ENCODE data around the gene DIPK2B.

Gene DIPK2B

DNA sequence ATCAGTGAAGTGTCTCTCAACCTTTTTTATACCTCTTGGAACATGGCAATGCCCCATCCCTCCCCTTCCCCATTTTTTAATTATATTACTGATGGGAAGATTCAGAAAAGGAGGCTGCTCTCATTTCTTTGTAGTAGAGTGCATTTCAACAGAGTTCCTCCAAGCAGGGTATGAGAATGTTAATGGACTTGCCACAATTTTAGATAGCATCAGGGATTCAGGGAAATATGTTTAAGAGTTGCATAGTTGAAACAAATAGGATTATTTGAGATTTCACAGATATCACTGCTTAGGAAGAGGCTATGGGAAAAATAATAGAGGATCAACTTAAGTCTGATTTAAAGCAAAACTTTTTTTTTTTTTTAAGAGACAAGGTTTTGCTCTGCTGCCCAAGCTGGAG lies 46.2 kb downstream of the DIPK2B start:
- DNase-seq: no peak

DNA sequence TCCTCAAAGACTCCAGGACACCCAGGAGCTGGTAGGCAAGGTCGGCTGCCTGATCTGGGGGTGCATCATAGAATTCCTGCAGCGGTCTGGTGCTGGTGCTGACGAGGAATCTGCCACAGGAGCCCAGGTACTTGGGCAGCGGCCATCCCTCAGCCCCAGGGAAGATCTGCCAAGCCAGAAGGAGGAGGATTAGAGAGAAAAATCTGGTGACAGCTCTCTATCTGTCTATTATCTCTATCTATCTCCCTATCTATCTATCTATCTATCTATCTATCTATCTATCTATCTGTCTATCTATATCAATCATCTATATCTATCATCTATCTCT lies 46.7 kb downstream of the DIPK2B start:
- no peak for DNase-seq
